ENCODE measurements around the gene RASA4B. TPM values are rescaled to one million over a fixed set of nuclear protein-coding genes. Genes with fewer than 3 reads are reported as not detected.
"Not testable (repeated sequence)": the region's sequence is repeated elsewhere in the genome, so short reads cannot be mapped to it uniquely, and the experiment has no call there.

Gene RASA4B
- total and polyA plus RNA-seq, 9 of the 15 experiments (the other 6 are each of a cell fraction or from before 2014, with no cell fraction given) = 0.01 to 2.9 (median 1.5) TPM; not detected in 1

GRCh38 chr7:102512642-102513221 is 4.8 kb downstream of the RASA4B start:
- H3K9me1 ChIP-seq (ENCODE audit: control insufficient read depth, insufficient read depth, low read length); FAIRE-seq; POLR2A ChIA-PET; H3K4me1 ChIP-seq (replicated peaks in 1 of 2; ENCODE audit: control insufficient read depth in 2 of 2, insufficient read depth in 2 of 2, low read length in 2 of 2); ATAC-seq; H3K36me3 ChIP-seq (ENCODE audit: control insufficient read depth, insufficient read depth, low read length); H3K9me3 ChIP-seq (replicated peaks; ENCODE audit: control insufficient read depth, insufficient read depth, low read depth, low read length); CTCF ChIA-PET (ENCODE audit: low intra/inter-chr PET ratio); H4K20me1 ChIP-seq (replicated peaks; ENCODE audit: control insufficient read depth, insufficient read depth, low read length); BruUV-seq (replicated peaks); intact Hi-C loops (cut with micrococcal nuclease); H3K27me3 ChIP-seq (ENCODE audit: control insufficient read depth in 2 of 2, insufficient read depth in 2 of 2, low read length in 2 of 2); H3K27ac ChIP-seq (ENCODE audit: extremely low read depth, low read depth, low read length); in situ Hi-C loops (cut with MboI); H3K79me2 ChIP-seq (ENCODE audit: control insufficient read depth, insufficient read depth, low read length); TF ChIP-seq ZNF740 (tag; IDR thresholded peaks at IDR 0.05): not testable (repeated sequence)
- Histone ChIP-seq H3K4me2 (ENCODE audit: insufficient read depth, low read length) (peak overlapping the region; percentile 52), H3K4me3 (peak overlapping the region; percentile 31; the same call in 1 of the 2 replicates), H2AFZ (ENCODE audit: low read depth, low read length) (peak overlapping the region; percentile 59; the same call in 1 of the 2 replicates), H3K9ac (ENCODE audit: insufficient read depth in 1 of 2, low read depth in 2 of 2, low read length in 2 of 2) (peak overlapping the region; percentile 25 to 78; a peak in 2 of 4 replicates)
- TF ChIP-seq AFF1 (IDR thresholded peaks at IDR 0.05; ENCODE audit: low read depth in 1 of 2, partially characterized antibody in 2 of 2) (peak in 1 of 2 experiments; percentile 51), ZNF512 (tag; IDR thresholded peaks at IDR 0.05) (peak; percentile 60; the same call in 1 of the 2 replicates), EGR1 (conservative IDR thresholded peaks at IDR 0.05) (peak; percentile 70), VEZF1 (CRISPR knock-in tag; IDR thresholded peaks at IDR 0.05) (peak; percentile 77), RBM22 (IDR thresholded peaks at IDR 0.05; ENCODE audit: low read depth, low read length, poor library complexity, severe bottlenecking) (peak; percentile 61), ZNF263 (CRISPR knock-in tag; IDR thresholded peaks at IDR 0.05; ENCODE audit: borderline replicate concordance) (peak; percentile 79; the same call in 1 of the 2 replicates), ZBTB7A (IDR thresholded peaks at IDR 0.05; ENCODE audit: borderline replicate concordance, control insufficient read depth, low read depth, low read length) (peak; percentile 70; the same call in 1 of the 2 replicates), KDM4B (IDR thresholded peaks at IDR 0.05; ENCODE audit: borderline replicate concordance in 2 of 2, low read depth in 1 of 2) (0 out of 4 replicates have a peak, but pooled peaks of 1 of the 2 experiments have one; percentile 42), DPF2 (IDR thresholded peaks at IDR 0.05) (0 out of 2 replicates have a peak, but pooled peaks have one; percentile 18), ZNF740 (CRISPR knock-in tag; IDR thresholded peaks at IDR 0.05) (peak; percentile 61; the same call in 1 of the 2 replicates)
- DNase-seq (ENCODE audit: extremely low read depth in 1 of 4, low spot score in 3 of 4) = peak in 1 of 4 experiments; percentile 90
- WGBS (ENCODE audit: insufficient coverage, low coverage, missing lambda C conversion rate) = 51% methylated on average over 4 of the region's 5 CpGs
